ENCODE results near the gene FLNB. TPM values are rescaled to one million over a fixed set of nuclear protein-coding genes. Genes with fewer than 3 reads are reported as not detected.
A peak's percentile ranks its signal among the peaks of the same experiment; 100 is the strongest.

Gene FLNB
- total and polyA plus RNA-seq, 2 of the 13 experiments (the other 11 are each of a cell fraction or from before 2014, with no cell fraction given): 106 to 130 TPM

DNA sequence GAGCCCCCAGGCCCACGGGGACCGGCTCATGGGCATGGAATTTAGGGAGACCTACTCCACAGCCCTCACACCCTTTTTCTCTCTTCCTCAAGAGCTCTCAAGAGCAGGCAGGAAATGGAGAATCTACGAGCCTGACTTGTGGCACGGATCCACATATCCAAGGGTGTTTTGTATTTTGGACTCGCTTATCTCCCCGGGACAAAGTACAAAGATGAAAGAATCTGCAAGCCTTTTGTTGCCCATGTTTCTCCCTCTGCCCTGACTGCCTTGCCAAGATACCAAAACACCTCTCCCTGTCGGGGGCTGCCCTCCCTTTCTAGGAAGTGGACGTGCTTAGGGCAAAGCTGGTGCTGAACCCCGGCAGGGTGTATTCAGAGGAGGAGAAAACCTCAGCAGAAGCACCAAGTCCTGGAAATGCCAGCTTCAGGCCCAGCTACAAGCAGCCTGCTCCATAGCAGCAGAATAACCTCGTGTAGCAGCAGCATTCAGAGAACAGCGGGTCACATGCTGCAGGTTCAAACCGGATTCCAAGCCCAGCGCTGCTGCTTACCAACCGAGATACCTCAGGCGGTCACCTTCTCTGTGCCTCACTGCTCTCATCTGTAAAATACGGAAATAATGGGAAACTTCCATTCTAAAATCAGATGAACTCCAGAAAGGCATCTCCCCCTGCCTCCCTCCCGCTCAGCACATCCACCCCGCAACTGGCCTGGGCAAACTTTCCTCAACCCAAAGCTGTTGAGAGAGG, 167.4 kb downstream of the FLNB start:
- Histone ChIP-seq H4K20me1 (ENCODE audit: insufficient read depth, low read length) (no peaks in the 10 kb centered on the region), H3K4me2 (ENCODE audit: low read depth, low read length) (peak overlapping the region; percentile 80), H3K79me2 (ENCODE audit: insufficient read depth, low read length) (no peaks in the 10 kb centered on the region), H3K27ac (ENCODE audit: extremely low read length, insufficient read depth, low read length) (peak overlapping the region; percentile 95), H3K9me3 (ENCODE audit: low read length) (no peaks in the 10 kb centered on the region), H3K4me3 (replicated peaks in 1 of 3; ENCODE audit: insufficient read depth in 1 of 3, low read depth in 2 of 3, low read length in 3 of 3) (peak overlapping the region; percentile 3 to 66 (median 24); a peak in 2 of 6 replicates), H2AFZ (ENCODE audit: low read length) (no peak overlapping the region), H3K4me1 (ENCODE audit: insufficient read depth, low read length) (peaks cover 100% of the 10 kb centered on the region), H3K27me3 (ENCODE audit: control insufficient read depth in 1 of 2, insufficient read depth in 2 of 2, low read length in 2 of 2) (peaks cover 0 to 16% of the 10 kb centered on the region in 2 experiments; a peak in 2 of 5 replicates), H3K9ac (ENCODE audit: insufficient read depth, low read depth, low read length) (peak overlapping the region; percentile 74), H3K36me3 (replicated peaks in 1 of 2; ENCODE audit: control insufficient read depth in 1 of 2, insufficient read depth in 2 of 2, low read length in 2 of 2) (peaks cover 0 to 10% of the 10 kb centered on the region in 2 experiments; a peak in 3 of 5 replicates)
- intact Hi-C loops (cut with micrococcal nuclease; ENCODE audit: unreplicated experiment) (no loop called here), in situ Hi-C loops (cut with HindIII; ENCODE audit: extremely low pct_ligation_motif_present, low pct_unique_long_range_greater_than_20kb) (no loop called here)
- ATAC-seq (peak; percentile 18), FAIRE-seq (peak; percentile 93), DNase-seq (ENCODE audit: low spot score) (peak; percentile 95)
- ChIA-PET POLR2A (interaction anchor here (0.8 to 3.9 kb wide), 16 partner anchors 8 to 1098 kb away, joined by 3 to 21 read pairs (median 6); partner anchors contain the start of genes FLNB, HTD2 and RPP14), CTCF (ENCODE audit: low intra/inter-chr PET ratio, low total read pairs) (no interaction called here)
- WGBS (ENCODE audit: low lambda C conversion rate): 0% methylated on average over 16 of the region's 18 CpGs
- no TSS peak for BruUV-seq (replicated peaks)
- TF ChIP-seq HNF4G (IDR thresholded peaks at IDR 0.05; ENCODE audit: borderline replicate concordance, low read depth, low read length) (peak; percentile 93; the same call in 1 of the 2 replicates), HNF4G (CRISPR knock-in tag; IDR thresholded peaks at IDR 0.05; ENCODE audit: borderline replicate concordance, low read depth) (peak; percentile 97), ZNF713 (CRISPR knock-in tag; IDR thresholded peaks at IDR 0.05) (no peak), ZSCAN25 (CRISPR knock-in tag; IDR thresholded peaks at IDR 0.05) (peak; percentile 34; the same call in 1 of the 2 replicates), KLF15 (CRISPR knock-in tag; IDR thresholded peaks at IDR 0.05; ENCODE audit: borderline replicate concordance) (no peak), RCOR2 (CRISPR knock-in tag; IDR thresholded peaks at IDR 0.05) (peak; percentile 71), CBX1 (IDR thresholded peaks at IDR 0.05; ENCODE audit: low read depth) (no peak), ZNF501 (CRISPR knock-in tag; IDR thresholded peaks at IDR 0.05) (peak; percentile 72), CENPT (CRISPR knock-in tag; IDR thresholded peaks at IDR 0.05; ENCODE audit: low read depth) (no peak), PHB2 (IDR thresholded peaks at IDR 0.05; ENCODE audit: partially characterized antibody) (no peak), TOE1 (CRISPR knock-in tag; IDR thresholded peaks at IDR 0.05) (peak; percentile 55; the same call in 1 of the 2 replicates), POGZ (CRISPR knock-in tag; IDR thresholded peaks at IDR 0.05) (peak; percentile 43), MEF2D (CRISPR knock-in tag; IDR thresholded peaks at IDR 0.05) (peak; percentile 90), ZNF616 (CRISPR knock-in tag; IDR thresholded peaks at IDR 0.05; ENCODE audit: low read depth) (no peak), ZNF430 (CRISPR knock-in tag; IDR thresholded peaks at IDR 0.05) (peak; percentile 71), KDM5B (CRISPR knock-in tag; IDR thresholded peaks at IDR 0.05; ENCODE audit: borderline replicate concordance) (peak; percentile 31; the same call in 1 of the 2 replicates)
- TF ChIP-seq, protein P1, sequence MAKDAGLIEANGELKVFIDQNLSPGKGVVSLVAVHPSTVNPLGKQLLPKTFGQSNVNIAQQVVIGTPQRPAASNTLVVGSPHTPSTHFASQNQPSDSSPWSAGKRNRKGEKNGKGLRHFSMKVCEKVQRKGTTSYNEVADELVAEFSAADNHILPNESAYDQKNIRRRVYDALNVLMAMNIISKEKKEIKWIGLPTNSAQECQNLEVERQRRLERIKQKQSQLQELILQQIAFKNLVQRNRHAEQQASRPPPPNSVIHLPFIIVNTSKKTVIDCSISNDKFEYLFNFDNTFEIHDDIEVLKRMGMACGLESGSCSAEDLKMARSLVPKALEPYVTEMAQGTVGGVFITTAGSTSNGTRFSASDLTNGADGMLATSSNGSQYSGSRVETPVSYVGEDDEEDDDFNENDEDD (CRISPR knock-in tag; IDR thresholded peaks at IDR 0.05; ENCODE audit: borderline replicate concordance): peak; percentile 28; the same call in 1 of the 2 replicates
- TF ChIP-seq, protein P2, sequence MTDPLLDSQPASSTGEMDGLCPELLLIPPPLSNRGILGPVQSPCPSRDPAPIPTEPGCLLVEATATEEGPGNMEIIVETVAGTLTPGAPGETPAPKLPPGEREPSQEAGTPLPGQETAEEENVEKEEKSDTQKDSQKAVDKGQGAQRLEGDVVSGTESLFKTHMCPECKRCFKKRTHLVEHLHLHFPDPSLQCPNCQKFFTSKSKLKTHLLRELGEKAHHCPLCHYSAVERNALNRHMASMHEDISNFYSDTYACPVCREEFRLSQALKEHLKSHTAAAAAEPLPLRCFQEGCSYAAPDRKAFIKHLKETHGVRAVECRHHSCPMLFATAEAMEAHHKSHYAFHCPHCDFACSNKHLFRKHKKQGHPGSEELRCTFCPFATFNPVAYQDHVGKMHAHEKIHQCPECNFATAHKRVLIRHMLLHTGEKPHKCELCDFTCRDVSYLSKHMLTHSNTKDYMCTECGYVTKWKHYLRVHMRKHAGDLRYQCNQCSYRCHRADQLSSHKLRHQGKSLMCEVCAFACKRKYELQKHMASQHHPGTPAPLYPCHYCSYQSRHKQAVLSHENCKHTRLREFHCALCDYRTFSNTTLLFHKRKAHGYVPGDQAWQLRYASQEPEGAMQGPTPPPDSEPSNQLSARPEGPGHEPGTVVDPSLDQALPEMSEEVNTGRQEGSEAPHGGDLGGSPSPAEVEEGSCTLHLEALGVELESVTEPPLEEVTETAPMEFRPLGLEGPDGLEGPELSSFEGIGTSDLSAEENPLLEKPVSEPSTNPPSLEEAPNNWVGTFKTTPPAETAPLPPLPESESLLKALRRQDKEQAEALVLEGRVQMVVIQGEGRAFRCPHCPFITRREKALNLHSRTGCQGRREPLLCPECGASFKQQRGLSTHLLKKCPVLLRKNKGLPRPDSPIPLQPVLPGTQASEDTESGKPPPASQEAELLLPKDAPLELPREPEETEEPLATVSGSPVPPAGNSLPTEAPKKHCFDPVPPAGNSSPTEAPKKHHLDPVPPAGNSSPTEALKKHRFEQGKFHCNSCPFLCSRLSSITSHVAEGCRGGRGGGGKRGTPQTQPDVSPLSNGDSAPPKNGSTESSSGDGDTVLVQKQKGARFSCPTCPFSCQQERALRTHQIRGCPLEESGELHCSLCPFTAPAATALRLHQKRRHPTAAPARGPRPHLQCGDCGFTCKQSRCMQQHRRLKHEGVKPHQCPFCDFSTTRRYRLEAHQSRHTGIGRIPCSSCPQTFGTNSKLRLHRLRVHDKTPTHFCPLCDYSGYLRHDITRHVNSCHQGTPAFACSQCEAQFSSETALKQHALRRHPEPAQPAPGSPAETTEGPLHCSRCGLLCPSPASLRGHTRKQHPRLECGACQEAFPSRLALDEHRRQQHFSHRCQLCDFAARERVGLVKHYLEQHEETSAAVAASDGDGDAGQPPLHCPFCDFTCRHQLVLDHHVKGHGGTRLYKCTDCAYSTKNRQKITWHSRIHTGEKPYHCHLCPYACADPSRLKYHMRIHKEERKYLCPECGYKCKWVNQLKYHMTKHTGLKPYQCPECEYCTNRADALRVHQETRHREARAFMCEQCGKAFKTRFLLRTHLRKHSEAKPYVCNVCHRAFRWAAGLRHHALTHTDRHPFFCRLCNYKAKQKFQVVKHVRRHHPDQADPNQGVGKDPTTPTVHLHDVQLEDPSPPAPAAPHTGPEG (CRISPR knock-in tag; IDR thresholded peaks at IDR 0.05): no peak; the same call in 1 of the 2 replicates
